Measurements from ENCODE around the gene FTSJ3. TPM values are rescaled to one million over a fixed set of nuclear protein-coding genes. Genes with fewer than 3 reads are reported as not detected.
A peak's percentile ranks its signal among the peaks of the same experiment; 100 is the strongest.

The FTSJ3 gene
- total and polyA plus RNA-seq, 10 of the 15 experiments (the other 5 are each of a cell fraction or from before 2014, with no cell fraction given): 17.2 to 79.2 (median 50.4) TPM

DNA sequence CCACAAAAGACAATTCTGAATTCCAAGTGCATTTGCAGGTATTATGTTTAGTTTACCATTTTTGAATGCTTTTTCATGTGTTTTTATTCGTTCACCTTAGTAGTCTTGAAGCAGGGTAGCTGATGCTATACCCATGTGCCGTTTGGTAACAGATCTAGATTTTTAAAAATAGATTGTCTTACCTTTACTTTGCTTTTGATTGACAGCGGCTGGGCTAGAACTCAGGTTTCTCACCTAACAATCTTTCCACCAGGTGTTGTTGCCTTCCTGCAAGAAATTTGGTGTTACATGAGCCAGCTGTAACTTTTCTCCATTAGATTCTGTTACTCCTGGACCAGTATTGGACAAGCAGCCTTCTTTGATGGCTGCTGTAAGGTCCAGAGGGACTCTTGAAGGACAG, 1.5 kb upstream of the FTSJ3 start:
- Histone ChIP-seq H3K9me3 (replicated peaks; ENCODE audit: control insufficient read depth, insufficient read depth, low read length) (no peaks in the 10 kb centered on the region), H3K4me3 (peak overlapping the region; percentile 83; the same call in 1 of the 2 replicates), H3K9ac (ENCODE audit: control insufficient read depth, insufficient read depth, low read length) (no peak overlapping the region), H3K36me3 (ENCODE audit: control insufficient read depth in 2 of 2, insufficient read depth in 2 of 2, low read length in 1 of 2) (peaks cover 29 to 44% of the 10 kb centered on the region in 2 experiments), H3K79me2 (ENCODE audit: control insufficient read depth, insufficient read depth, low read length) (peaks cover 48% of the 10 kb centered on the region), H3K27ac (ENCODE audit: control insufficient read depth, insufficient read depth) (no peak overlapping the region), H3K4me2 (ENCODE audit: control insufficient read depth, insufficient read depth) (peak overlapping the region; percentile 97), H3K4me1 (ENCODE audit: control insufficient read depth, insufficient read depth, low read length) (peaks cover 17% of the 10 kb centered on the region), H4K20me1 (ENCODE audit: control insufficient read depth, insufficient read depth) (no peaks in the 10 kb centered on the region), H2AFZ (ENCODE audit: control insufficient read depth, low read depth, low read length) (no peak overlapping the region), H3K27me3 (replicated peaks in 1 of 2; ENCODE audit: control insufficient read depth in 2 of 2, insufficient read depth in 2 of 2, low read length in 1 of 2) (no peaks in the 10 kb centered on the region)
- no peak for ATAC-seq
- ChIA-PET SMC1A (ENCODE audit: uncharacterized antibody, unreplicated experiment) (interaction anchor here (0.7 to 1.5 kb wide), 8 partner anchors 9 to 217 kb away, joined by 3 to 12 read pairs (median 5); no protein-coding TSS in a partner anchor), POLR2A (interaction anchor here (0.8 to 4.4 kb wide), 7 partner anchors 9 to 132 kb away, joined by 3 to 22 read pairs (median 5); partner anchors contain the start of genes CCDC47 and DDX42), CTCF (interaction anchor here (0.9 to 2.9 kb wide), 10 partner anchors 8 to 403 kb away, joined by 3 to 19 read pairs (median 4); partner anchors contain the start of genes CCDC47, DDX42 and SMARCD2), RAD21 (ENCODE audit: unreplicated experiment) (interaction anchor here (0.6 to 1.5 kb wide), 6 partner anchors 10 to 131 kb away, joined by 3 to 4 read pairs (median 3); partner anchors contain the start of gene CCDC47)
- intact Hi-C loops (cut with micrococcal nuclease; ENCODE audit: unreplicated experiment) (no loop called here), in situ Hi-C loops (cut with MboI) (loop anchor here (25.0 kb wide), 1 partner anchor 392 kb away; the partner anchor contains the start of gene CYB561)
- BruUV-seq (replicated peaks): no TSS peak
- FAIRE-seq: no peak
- WGBS (ENCODE audit: insufficient coverage, insufficient replicate concordance, low lambda C conversion rate, missing lambda C conversion rate): 82% methylated on average over 3 of the region's 3 CpGs
- TF ChIP-seq, protein P1, sequence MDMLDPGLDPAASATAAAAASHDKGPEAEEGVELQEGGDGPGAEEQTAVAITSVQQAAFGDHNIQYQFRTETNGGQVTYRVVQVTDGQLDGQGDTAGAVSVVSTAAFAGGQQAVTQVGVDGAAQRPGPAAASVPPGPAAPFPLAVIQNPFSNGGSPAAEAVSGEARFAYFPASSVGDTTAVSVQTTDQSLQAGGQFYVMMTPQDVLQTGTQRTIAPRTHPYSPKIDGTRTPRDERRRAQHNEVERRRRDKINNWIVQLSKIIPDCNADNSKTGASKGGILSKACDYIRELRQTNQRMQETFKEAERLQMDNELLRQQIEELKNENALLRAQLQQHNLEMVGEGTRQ (IDR thresholded peaks at IDR 0.05; ENCODE audit: borderline replicate concordance, low read depth, low read length): no peak
- TF ChIP-seq NFIC (IDR thresholded peaks at IDR 0.05; ENCODE audit: low read depth, low read length): no peak
- TF ChIP-seq, protein P2, sequence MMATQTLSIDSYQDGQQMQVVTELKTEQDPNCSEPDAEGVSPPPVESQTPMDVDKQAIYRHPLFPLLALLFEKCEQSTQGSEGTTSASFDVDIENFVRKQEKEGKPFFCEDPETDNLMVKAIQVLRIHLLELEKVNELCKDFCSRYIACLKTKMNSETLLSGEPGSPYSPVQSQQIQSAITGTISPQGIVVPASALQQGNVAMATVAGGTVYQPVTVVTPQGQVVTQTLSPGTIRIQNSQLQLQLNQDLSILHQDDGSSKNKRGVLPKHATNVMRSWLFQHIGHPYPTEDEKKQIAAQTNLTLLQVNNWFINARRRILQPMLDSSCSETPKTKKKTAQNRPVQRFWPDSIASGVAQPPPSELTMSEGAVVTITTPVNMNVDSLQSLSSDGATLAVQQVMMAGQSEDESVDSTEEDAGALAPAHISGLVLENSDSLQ (IDR thresholded peaks at IDR 0.05): peak; percentile 63
- DNase-seq (ENCODE audit: low read depth, low spot score): no peak
